Activated CD8-positive, alpha-beta T cell treated with anti-CD3 and anti-CD28 coated beads for 36 hours (primary cell): ENCODE data around the gene ZNF524. TPM values are rescaled to one million over a fixed set of nuclear protein-coding genes. Genes with fewer than 3 reads are reported as not detected.

Experiments
- ATAC-seq: fragments of 200-7000 bp; cut with Tn5 transposase; one replicate; pipeline ENCODE4 v1.10.0; 2021; ENCODE audit warnings: mild to moderate bottlenecking, moderate library complexity
- CTCF ChIA-PET: fragments of 350-600 bp; sonication (Branson Sonifier 250); formaldehyde crosslinking; loops from one replicate; lab custom pipeline; 2021; ENCODE audit warnings: antibody characterized with exemption; lab: Charles Lee
- POLR2A ChIA-PET: fragments of 350-600 bp; sonication (Branson Sonifier 250); formaldehyde crosslinking; loops from one replicate; lab custom pipeline; 2021; ENCODE audit warnings: antibody characterized with exemption; lab: Charles Lee
- DNase-seq: peaks from one replicate; pipeline ENCODE4 v3.0.0-alpha.2; 2020
- H3K27ac Mint-ChIP-seq: one replicate; pipeline ENCODE4 v1.8.0; 2021; ENCODE audit warnings: mild to moderate bottlenecking, mixed read lengths
- H3K27me3 Mint-ChIP-seq: one replicate; pipeline ENCODE4 v1.8.0; 2021; ENCODE audit warnings: mixed read lengths
- H3K36me3 Mint-ChIP-seq: one replicate; pipeline ENCODE4 v1.8.0; 2021; ENCODE audit warnings: low read depth, mixed read lengths
- H3K4me1 Mint-ChIP-seq: one replicate; pipeline ENCODE4 v1.8.0; 2021; ENCODE audit warnings: low read depth, mixed read lengths
- H3K4me3 Mint-ChIP-seq: one replicate; pipeline ENCODE4 v1.8.0; 2021; ENCODE audit warnings: mild to moderate bottlenecking, moderate library complexity, mixed read lengths
- H3K9me3 Mint-ChIP-seq: one replicate; pipeline ENCODE4 v1.8.0; 2021; ENCODE audit warnings: mixed read lengths
- CTCF ChIP-seq: fragments of 200-600 bp; IDR thresholded peaks from one replicate; pipeline ENCODE4 v1.8.0; 2022; ENCODE audit warnings: antibody characterized with exemption, mild to moderate bottlenecking
- intact Hi-C: fragments of 100-400 bp; cut with micrococcal nuclease; formaldehyde crosslinking; loops from one replicate; pipeline ENCODE4 v1.10.0; 2022
- total RNA-seq, 2 experiments: library from RNA; stranded (reverse); gene quantifications; one replicate each; pipeline ENCODE4 v1.2.3, GENCODE V29; 2021

Gene ZNF524
- total RNA-seq, 2 experiments from 2014 or later: 11.0 to 12.3 TPM

- ChIA-PET POLR2A (no interaction called here), CTCF (no interaction called here)
- Mint-ChIP-seq H3K4me1 (peaks cover 6% of the 10 kb centered on the region), H3K27ac (no peak overlapping the region), H3K9me3 (peaks cover 2% of the 10 kb centered on the region), H3K27me3 (no peaks in the 10 kb centered on the region), H3K4me3 (no peak overlapping the region), H3K36me3 (peaks cover 35% of the 10 kb centered on the region)
- no peak for DNase-seq
- intact Hi-C loops: no loop called here
- no peak for TF ChIP-seq CTCF
- no peak for ATAC-seq
These were observed 7.5 kb upstream of the ZNF524 start for GRCh38 chr19:55592391-55593090.

GRCh38 chr19:55593096-55593772 lies 6.9 kb upstream of the ZNF524 start:
- CTCF ChIA-PET: no interaction called here
- H3K27me3 Mint-ChIP-seq: no peaks in the 10 kb centered on the region
- H3K9me3 Mint-ChIP-seq: peaks cover 2% of the 10 kb centered on the region
- DNase-seq (no peak), ATAC-seq (no peak)
- peaks cover 5% of the 10 kb centered on the region for H3K4me1 Mint-ChIP-seq
- no peak for TF ChIP-seq CTCF
- no peak overlapping the region for H3K27ac Mint-ChIP-seq
- peaks cover 38% of the 10 kb centered on the region for H3K36me3 Mint-ChIP-seq
- H3K4me3 Mint-ChIP-seq: no peak overlapping the region
- POLR2A ChIA-PET: no interaction called here
- intact Hi-C loops: no loop called here

GRCh38 chr19:55594996-55595545 lies 5.0 kb upstream of the ZNF524 start:
- H3K4me3 Mint-ChIP-seq: no peak overlapping the region
- peaks cover 2% of the 10 kb centered on the region for H3K9me3 Mint-ChIP-seq
- DNase-seq (no peak), ATAC-seq (no peak)
- no peak for TF ChIP-seq CTCF
- no peak overlapping the region for H3K27ac Mint-ChIP-seq
- POLR2A ChIA-PET: interaction anchor here (1.2 to 1.8 kb wide), 2 partner anchors 8 to 10 kb away, joined by 3 to 4 read pairs; no protein-coding TSS in a partner anchor
- CTCF ChIA-PET: no interaction called here
- peaks cover 10% of the 10 kb centered on the region for H3K4me1 Mint-ChIP-seq
- H3K27me3 Mint-ChIP-seq: no peaks in the 10 kb centered on the region
- intact Hi-C loops: no loop called here
- H3K36me3 Mint-ChIP-seq: peaks cover 43% of the 10 kb centered on the region

GRCh38 chr19:55596304-55596703 lies 3.8 kb upstream of the ZNF524 start:
- no peak for TF ChIP-seq CTCF
- POLR2A ChIA-PET: interaction anchor here (1.2 to 1.8 kb wide), 2 partner anchors 9 to 11 kb away, joined by 3 to 4 read pairs; no protein-coding TSS in a partner anchor
- intact Hi-C loops: no loop called here
- Mint-ChIP-seq H3K9me3 (peaks cover 2% of the 10 kb centered on the region), H3K36me3 (peaks cover 43% of the 10 kb centered on the region), H3K4me3 (no peak overlapping the region), H3K4me1 (peaks cover 15% of the 10 kb centered on the region), H3K27ac (no peak overlapping the region), H3K27me3 (no peaks in the 10 kb centered on the region)
- CTCF ChIA-PET: interaction anchor here (1.0 kb wide), 1 partner anchor 36 kb away, joined by 3 read pairs; no protein-coding TSS in a partner anchor
- ATAC-seq (no peak), DNase-seq (no peak)
